ENCODE data around the gene GFAP. TPM values are rescaled to one million over a fixed set of nuclear protein-coding genes. Genes with fewer than 3 reads are reported as not detected.

GFAP gene
- total RNA-seq, 2 donors from 2014 or later = 0.35 TPM; not detected in 1

DNA sequence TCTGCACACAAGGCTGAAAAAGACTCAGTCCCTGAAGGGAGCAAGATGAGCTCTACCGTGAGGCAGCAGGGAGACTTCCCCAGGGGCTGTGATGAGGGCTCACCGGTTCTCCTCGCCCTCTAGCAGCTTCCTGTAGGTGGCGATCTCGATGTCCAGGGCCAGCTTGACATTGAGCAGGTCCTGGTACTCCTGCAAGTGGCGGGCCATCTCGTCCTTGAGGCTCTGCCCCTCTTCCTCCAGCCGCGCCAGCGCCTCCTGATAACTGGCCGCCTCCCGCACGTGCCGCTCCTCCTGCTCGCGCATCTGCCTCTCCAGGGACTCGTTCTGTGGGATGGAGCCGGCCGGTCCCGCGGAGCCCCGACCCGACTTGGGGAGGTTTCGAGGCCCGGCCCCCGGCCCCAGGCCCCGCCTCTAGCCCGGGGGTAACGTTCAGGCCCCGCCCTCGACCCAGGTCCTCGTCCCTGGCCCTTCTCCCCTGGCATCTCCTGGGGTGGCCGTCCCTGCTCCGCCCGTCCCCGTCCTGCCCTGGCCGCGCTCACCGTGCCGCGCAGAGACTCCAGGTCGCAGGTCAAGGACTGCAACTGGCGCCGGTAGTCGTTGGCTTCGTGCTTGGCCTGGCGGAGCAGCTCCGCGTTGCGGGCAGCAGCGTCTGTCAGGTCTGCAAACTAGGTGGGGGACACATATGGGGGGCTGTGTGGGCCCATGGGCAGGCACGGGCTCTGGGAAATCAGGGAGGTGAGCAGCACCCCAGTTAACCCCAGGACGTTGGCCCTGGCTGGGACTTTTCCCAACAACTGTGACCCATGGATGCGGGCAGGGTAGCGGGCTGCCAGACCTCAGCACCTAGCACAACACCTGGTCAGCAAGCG is 3.9 kb downstream of the GFAP start:
- Histone ChIP-seq H3K36me3 (ENCODE audit: control insufficient read depth, insufficient read depth, low read length) (no peaks in the 10 kb centered on the region), H3K27me3 (ENCODE audit: control insufficient read depth, insufficient read depth, low read length, poor library complexity, severe bottlenecking) (peaks cover 31% of the 10 kb centered on the region), H3K4me3 (ENCODE audit: low read length) (peak overlapping the region; percentile 67), H3K9me3 (ENCODE audit: control insufficient read depth, low read length) (no peaks in the 10 kb centered on the region), H3K9ac (ENCODE audit: extremely low read depth, low read length, poor library complexity, severe bottlenecking) (no peak overlapping the region), H3K27ac (ENCODE audit: low read depth, low read length) (no peak overlapping the region), H3K4me1 (ENCODE audit: control insufficient read depth, insufficient read depth, low read length) (no peaks in the 10 kb centered on the region)
- Mint-ChIP-seq H3K36me3 (ENCODE audit: low read depth) (no peaks in the 10 kb centered on the region), H3K9me3 (no peaks in the 10 kb centered on the region), H3K27ac (no peak overlapping the region), H3K4me3 (peak overlapping the region; percentile 49), H3K4me1 (no peaks in the 10 kb centered on the region), H3K27me3 (ENCODE audit: insufficient read depth) (peaks cover 52% of the 10 kb centered on the region)
- TF ChIP-seq, protein P1, sequence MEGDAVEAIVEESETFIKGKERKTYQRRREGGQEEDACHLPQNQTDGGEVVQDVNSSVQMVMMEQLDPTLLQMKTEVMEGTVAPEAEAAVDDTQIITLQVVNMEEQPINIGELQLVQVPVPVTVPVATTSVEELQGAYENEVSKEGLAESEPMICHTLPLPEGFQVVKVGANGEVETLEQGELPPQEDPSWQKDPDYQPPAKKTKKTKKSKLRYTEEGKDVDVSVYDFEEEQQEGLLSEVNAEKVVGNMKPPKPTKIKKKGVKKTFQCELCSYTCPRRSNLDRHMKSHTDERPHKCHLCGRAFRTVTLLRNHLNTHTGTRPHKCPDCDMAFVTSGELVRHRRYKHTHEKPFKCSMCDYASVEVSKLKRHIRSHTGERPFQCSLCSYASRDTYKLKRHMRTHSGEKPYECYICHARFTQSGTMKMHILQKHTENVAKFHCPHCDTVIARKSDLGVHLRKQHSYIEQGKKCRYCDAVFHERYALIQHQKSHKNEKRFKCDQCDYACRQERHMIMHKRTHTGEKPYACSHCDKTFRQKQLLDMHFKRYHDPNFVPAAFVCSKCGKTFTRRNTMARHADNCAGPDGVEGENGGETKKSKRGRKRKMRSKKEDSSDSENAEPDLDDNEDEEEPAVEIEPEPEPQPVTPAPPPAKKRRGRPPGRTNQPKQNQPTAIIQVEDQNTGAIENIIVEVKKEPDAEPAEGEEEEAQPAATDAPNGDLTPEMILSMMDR (conservative IDR thresholded peaks at IDR 0.05) = peak; percentile 85
- DNase-seq = peak; percentile 98
- WGBS, 2 experiments (ENCODE audit: insufficient coverage in 1 of 2, insufficient read length in 1 of 2) = 7 to 18% methylated on average over 15 to 56 of the region's 56 CpGs

DNA sequence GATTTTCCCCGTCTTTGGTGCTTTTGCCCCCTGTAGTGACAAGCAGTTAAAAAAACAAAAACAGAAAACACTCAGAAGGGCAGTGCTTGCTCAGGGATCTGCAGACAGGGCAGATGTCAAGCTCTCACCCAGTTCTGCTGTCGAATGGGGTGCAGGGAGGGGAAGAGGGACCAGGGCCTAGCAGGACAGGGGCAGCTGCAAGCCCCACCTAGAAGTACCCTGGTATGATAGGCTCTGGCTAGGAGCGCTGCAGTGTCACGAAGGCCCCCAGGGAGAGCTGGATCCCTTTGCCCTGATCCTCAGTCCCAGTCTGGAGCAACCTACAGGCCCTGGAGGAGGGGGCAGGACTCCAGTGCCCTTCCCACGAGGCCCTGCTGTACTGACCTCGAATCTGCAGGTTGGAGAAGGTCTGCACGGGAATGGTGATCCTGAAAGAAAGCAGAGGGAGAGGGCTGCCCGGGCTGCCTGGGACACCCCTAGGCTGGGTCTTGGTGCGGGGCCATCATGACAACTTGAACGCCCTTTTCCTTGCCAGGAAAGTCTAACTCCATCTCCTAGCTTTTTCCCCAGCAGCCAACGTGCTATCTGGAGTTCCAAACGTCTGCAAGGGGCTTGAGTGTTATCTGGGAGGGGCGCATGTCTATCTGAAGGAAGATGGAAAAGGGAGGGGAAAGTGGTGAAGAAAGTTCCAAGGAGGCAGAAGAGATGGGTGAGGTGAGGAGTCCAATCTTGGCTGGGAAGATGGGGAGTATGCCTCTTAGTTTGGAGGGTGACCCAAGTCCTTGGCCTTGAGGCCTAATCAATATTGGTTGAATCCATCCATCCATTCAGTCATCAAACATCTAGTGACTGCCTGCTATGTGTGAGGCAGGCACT is 4.8 kb downstream of the GFAP start:
- Mint-ChIP-seq H3K36me3 (ENCODE audit: low read depth) (no peaks in the 10 kb centered on the region), H3K27me3 (ENCODE audit: insufficient read depth) (peaks cover 56% of the 10 kb centered on the region), H3K9me3 (no peaks in the 10 kb centered on the region), H3K27ac (no peak overlapping the region), H3K4me1 (no peaks in the 10 kb centered on the region), H3K4me3 (peak overlapping the region; percentile 49)
- Histone ChIP-seq H3K27ac (ENCODE audit: low read depth, low read length) (no peak overlapping the region), H3K4me3 (ENCODE audit: low read length) (peak overlapping the region; percentile 67), H3K36me3 (ENCODE audit: control insufficient read depth, insufficient read depth, low read length) (no peaks in the 10 kb centered on the region), H3K27me3 (ENCODE audit: control insufficient read depth, insufficient read depth, low read length, poor library complexity, severe bottlenecking) (peaks cover 31% of the 10 kb centered on the region), H3K9ac (ENCODE audit: extremely low read depth, low read length, poor library complexity, severe bottlenecking) (no peak overlapping the region), H3K4me1 (ENCODE audit: control insufficient read depth, insufficient read depth, low read length) (no peaks in the 10 kb centered on the region), H3K9me3 (ENCODE audit: control insufficient read depth, low read length) (no peaks in the 10 kb centered on the region)
- 89 to 98% methylated on average over 6 to 13 of the region's 13 CpGs for WGBS, 2 experiments (ENCODE audit: insufficient coverage in 1 of 2, insufficient read length in 1 of 2)
- TF ChIP-seq, protein P1 (conservative IDR thresholded peaks at IDR 0.05) = no peak
- no peak for DNase-seq

DNA sequence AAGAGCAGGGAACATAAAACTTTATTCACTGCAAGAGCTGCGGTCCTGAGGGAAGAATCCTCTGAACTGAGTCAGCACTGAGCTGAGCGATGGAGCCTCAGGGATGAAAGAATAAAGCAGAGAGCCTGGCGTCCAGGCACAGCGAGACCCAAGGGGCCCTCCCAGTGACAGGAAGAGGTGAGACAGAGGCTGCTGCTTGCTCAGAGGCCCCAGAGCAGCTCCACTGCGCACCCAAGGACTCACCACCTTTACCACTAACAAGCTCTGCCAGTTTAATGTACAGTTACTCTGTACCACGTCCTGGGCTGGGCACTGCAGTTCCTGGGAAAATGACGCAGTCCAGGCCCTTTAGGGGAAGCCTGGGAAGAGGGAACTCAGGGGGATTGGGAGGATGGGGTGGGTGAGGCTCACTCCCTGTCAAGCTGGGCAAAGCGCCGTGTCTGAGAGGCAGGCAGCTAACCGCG is 5.6 kb downstream of the GFAP start:
- WGBS, 2 experiments (ENCODE audit: insufficient coverage in 1 of 2, insufficient read length in 1 of 2) = 81 to 85% methylated on average over 6 to 11 of the region's 11 CpGs

More for the DNA sequence above, 5.6 kb downstream of the GFAP start:
- Mint-ChIP-seq H3K4me1 (no peaks in the 10 kb centered on the region), H3K9me3 (no peaks in the 10 kb centered on the region), H3K36me3 (ENCODE audit: low read depth) (no peaks in the 10 kb centered on the region), H3K27ac (no peak overlapping the region), H3K27me3 (ENCODE audit: insufficient read depth) (peaks cover 51% of the 10 kb centered on the region), H3K4me3 (no peak overlapping the region)
- Histone ChIP-seq H3K27me3 (ENCODE audit: control insufficient read depth, insufficient read depth, low read length, poor library complexity, severe bottlenecking) (peaks cover 31% of the 10 kb centered on the region), H3K4me3 (ENCODE audit: low read length) (no peak overlapping the region), H3K27ac (ENCODE audit: low read depth, low read length) (no peak overlapping the region), H3K9ac (ENCODE audit: extremely low read depth, low read length, poor library complexity, severe bottlenecking) (no peak overlapping the region), H3K36me3 (ENCODE audit: control insufficient read depth, insufficient read depth, low read length) (no peaks in the 10 kb centered on the region), H3K9me3 (ENCODE audit: control insufficient read depth, low read length) (no peaks in the 10 kb centered on the region), H3K4me1 (ENCODE audit: control insufficient read depth, insufficient read depth, low read length) (no peaks in the 10 kb centered on the region)
- TF ChIP-seq, protein P1 (conservative IDR thresholded peaks at IDR 0.05) = no peak
- peak; percentile 51 for DNase-seq
